ENCODE data around the gene SGIP1. TPM values are rescaled to one million over a fixed set of nuclear protein-coding genes. Genes with fewer than 3 reads are reported as not detected.
A peak's percentile ranks its signal among the peaks of the same experiment; 100 is the strongest.

SGIP1 gene
- total and polyA plus RNA-seq, 8 donors = 0.31 to 2.3 (median 1.1) TPM

GRCh38 chr1:66764994-66765578, 231.1 kb downstream of the SGIP1 start:
- DNase-seq (peak in 1 of 6 donors; percentile 39), ATAC-seq (peak; percentile 55 to 79 (median 69)), FAIRE-seq (peak; percentile 57)
- Histone ChIP-seq H3K4me1 (no peaks in the 10 kb centered on the region), H3K36me3 (no peaks in the 10 kb centered on the region), H3K9me3 (no peaks in the 10 kb centered on the region), H3K4me3 (no peak overlapping the region), H3K27me3 (no peaks in the 10 kb centered on the region), H3K27ac (no peak overlapping the region)
- peak; percentile 41 to 80 (median 52) for TF ChIP-seq CTCF (IDR thresholded peaks at IDR 0.05)
- 12 to 17% methylated on average over 3 of the region's 3 CpGs for WGBS, 2 donors
- intact Hi-C loops (cut with DNase I) = loop anchor here in 2 of 3 donors (5.0 to 10.0 kb wide), 2 partner anchors 380 to 382 kb away; no protein-coding TSS in a partner anchor

GRCh38 chr1:66767626-66768025, 233.7 kb downstream of the SGIP1 start:
- no peaks in the 10 kb centered on the region for H3K9me3 ChIP-seq
- DNase-seq (no peak), FAIRE-seq (no peak), ATAC-seq (no peak)
- H3K27ac ChIP-seq = no peak overlapping the region
- no peaks in the 10 kb centered on the region for H3K27me3 ChIP-seq
- H3K4me3 ChIP-seq = no peak overlapping the region
- no peaks in the 10 kb centered on the region for H3K36me3 ChIP-seq
- TF ChIP-seq CTCF (IDR thresholded peaks at IDR 0.05) = no peak
- intact Hi-C loops (cut with DNase I) = loop anchor here in 2 of 3 donors (5.0 to 10.0 kb wide), 2 partner anchors 377 to 380 kb away; no protein-coding TSS in a partner anchor
- no peaks in the 10 kb centered on the region for H3K4me1 ChIP-seq

GRCh38 chr1:66768965-66769364, 235.0 kb downstream of the SGIP1 start:
- ATAC-seq (no peak), DNase-seq (no peak), FAIRE-seq (no peak)
- no peak overlapping the region for H3K27ac ChIP-seq
- H3K36me3 ChIP-seq = no peaks in the 10 kb centered on the region
- intact Hi-C loops (cut with DNase I) = loop anchor here in 2 of 3 donors (5.0 to 10.0 kb wide), 2 partner anchors 376 to 378 kb away; no protein-coding TSS in a partner anchor
- no peak overlapping the region for H3K4me3 ChIP-seq
- H3K27me3 ChIP-seq = no peaks in the 10 kb centered on the region
- WGBS, 2 donors = 72 to 81% methylated on average over 1 of the region's 1 CpG
- H3K9me3 ChIP-seq = no peaks in the 10 kb centered on the region
- no peak for TF ChIP-seq CTCF (IDR thresholded peaks at IDR 0.05)
- no peaks in the 10 kb centered on the region for H3K4me1 ChIP-seq

DNA sequence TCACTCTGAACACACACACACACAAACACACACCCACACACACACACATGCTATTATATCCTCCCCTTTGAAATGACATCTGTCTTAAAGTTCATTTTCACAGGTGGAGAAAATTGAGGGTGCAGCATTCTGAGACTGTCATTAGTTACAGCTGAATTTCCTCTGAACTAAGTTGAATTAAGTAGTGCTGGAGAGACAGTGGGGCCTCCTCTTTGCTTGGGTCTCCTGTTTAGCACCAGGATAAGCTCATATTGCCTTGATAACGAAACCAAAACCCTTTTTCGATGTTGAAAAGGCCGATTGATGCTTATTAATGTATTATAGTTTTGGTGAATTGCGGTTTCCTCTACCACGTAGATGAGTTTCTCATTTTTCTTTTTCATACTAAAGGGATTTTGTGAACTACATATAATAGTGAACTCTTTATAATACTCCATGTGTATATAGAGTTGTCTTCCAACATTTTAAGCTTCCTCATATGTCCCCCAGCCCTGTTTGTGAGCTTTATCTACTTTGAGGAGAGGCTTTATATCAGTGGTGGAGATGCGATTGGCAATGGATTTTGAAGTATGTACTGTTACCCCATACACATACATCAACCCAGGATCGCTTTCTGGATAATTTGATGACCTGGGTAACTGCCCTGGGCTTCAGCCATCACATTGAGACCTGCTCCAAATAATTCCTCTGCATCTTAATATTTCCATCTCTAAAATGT, 235.7 kb downstream of the SGIP1 start:
- FAIRE-seq (no peak), DNase-seq (no peak)

More for the DNA sequence above, 235.7 kb downstream of the SGIP1 start:
- no peak for ATAC-seq
- 83 to 86% methylated on average over 7 of the region's 7 CpGs for whole genome bisulfite sequencing, 2 donors
- Histone ChIP-seq H3K27me3 (no peaks in the 10 kb centered on the region), H3K36me3 (no peaks in the 10 kb centered on the region), H3K9me3 (no peaks in the 10 kb centered on the region), H3K27ac (no peak overlapping the region), H3K4me3 (no peak overlapping the region), H3K4me1 (no peaks in the 10 kb centered on the region)
- TF ChIP-seq CTCF (IDR thresholded peaks at IDR 0.05) = no peak
- intact Hi-C loops (cut with DNase I) = loop anchor here in 2 of 3 donors (5.0 to 10.0 kb wide), 2 partner anchors 375 to 378 kb away; no protein-coding TSS in a partner anchor
